GM19397 (cell line): ENCODE results near the gene FBRSL1.

ENCODE experiments used
- ATAC-seq: cut with Tn5 transposase; IDR thresholded peaks from one replicate; pipeline ENCODE4 v1.9.1; 2021; ENCODE audit warnings: mild to moderate bottlenecking, moderate library complexity; ENCODE audit not compliant: unreplicated experiment

The FBRSL1 gene

DNA sequence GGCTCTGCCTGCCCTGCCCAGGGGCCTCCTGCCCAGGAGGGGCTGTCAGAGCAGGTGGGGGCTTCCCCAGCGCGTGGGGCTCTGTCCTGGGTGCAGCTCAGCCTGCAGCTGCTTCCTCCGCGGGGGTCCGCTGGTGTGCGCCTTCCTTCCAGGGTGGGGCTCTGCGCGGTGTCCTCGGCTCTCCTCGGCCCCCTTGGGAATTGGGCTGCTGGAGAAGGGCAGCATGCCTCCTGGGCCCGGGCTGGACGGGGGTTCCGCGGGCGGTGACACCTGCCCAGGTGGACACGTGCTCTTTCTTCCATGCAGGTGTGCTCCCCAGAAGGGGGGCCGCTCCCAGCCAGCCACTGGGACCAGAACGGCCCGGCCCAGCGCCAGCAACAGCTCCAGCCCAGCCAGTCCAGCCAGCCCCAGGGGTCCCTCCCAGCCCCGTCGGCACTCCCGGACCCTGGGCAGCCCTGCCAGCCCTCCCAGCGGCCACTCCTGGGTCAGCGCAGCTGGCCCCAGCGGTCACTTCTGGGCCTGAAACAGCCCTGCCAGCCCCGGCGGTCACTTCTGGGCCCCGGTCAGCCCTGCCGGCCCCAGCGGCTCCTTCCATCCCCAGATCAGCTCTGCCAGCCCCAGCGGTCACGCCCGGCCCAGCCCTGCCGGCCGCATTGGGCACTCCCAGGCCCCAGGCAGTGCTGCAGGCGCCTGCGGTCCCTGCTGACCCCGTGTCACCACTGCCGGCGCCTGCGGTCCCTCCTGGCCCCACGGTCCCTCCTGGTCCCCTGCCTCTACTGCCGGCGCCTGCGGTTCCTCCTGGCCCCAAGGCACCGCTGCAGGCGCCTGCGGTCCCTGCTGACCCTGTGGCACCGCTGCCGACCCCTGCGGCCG, 19.1 kb downstream of the FBRSL1 start:
- no peak for ATAC-seq

DNA sequence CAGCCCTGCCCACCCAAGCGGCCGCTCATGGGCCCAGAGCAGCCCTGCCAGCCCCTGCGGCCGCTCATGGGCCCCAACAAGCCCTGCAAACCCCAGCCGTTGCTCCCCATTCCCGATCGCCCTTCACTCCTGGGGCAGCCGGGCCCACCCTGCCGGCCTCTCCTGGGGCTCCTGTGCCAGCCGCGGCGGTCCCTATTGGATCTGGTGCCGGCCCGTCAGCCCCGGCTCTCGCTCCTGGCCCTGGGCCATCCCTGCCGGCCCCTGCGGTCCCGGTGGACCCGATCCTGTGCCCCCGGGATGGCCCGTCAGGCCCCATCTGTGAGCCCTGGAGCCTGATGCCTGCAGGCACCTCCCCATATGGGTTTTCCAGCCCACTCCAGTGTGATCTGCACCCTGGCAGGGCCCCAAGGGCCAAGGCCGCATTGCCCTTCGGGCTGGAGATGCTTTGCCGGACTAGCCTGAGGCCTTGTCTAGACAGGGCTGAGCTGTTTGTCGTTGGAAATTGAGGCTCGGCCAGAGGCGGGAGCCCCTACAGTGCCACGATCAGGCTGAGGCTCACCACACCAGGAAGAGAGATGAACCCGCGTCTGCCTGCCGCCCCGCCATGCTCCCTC, 20.3 kb downstream of the FBRSL1 start:
- no peak for ATAC-seq

DNA sequence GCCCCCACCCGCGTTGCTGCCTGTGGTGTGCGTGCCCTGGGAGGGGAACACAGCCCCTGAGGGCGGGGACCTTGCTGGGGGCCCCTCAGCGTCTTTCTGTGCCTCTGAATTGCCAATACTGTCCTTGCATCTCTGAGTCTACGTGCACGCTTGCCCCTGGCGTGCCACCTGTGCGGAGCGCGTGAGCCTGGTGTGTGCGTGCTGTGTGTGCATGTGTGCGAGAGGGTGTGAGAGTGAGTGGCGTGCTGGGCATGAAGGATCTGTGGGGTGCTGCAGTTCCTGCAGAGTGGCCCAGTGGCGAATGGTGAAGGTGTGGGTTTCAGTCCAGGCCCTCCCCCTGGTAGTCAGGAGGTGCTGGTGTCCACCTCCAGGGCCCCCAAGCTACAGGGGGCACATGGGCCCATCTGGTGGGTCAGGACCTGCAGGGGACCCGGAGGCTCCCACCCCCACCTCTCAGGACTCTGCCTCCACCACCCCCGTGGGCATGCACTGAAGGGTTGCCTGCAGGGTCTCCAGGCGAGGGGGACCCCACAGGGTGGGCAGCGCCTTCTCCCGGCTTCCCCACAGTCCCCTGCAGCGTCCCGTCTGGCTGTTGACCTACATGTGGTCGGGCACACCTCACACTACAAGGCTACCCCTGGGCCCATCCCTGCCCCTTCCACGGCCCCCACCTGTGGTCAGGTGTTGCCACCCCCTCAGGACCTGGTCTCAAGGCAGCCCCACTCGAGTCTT, 21.0 kb downstream of the FBRSL1 start:
- no peak for ATAC-seq

DNA sequence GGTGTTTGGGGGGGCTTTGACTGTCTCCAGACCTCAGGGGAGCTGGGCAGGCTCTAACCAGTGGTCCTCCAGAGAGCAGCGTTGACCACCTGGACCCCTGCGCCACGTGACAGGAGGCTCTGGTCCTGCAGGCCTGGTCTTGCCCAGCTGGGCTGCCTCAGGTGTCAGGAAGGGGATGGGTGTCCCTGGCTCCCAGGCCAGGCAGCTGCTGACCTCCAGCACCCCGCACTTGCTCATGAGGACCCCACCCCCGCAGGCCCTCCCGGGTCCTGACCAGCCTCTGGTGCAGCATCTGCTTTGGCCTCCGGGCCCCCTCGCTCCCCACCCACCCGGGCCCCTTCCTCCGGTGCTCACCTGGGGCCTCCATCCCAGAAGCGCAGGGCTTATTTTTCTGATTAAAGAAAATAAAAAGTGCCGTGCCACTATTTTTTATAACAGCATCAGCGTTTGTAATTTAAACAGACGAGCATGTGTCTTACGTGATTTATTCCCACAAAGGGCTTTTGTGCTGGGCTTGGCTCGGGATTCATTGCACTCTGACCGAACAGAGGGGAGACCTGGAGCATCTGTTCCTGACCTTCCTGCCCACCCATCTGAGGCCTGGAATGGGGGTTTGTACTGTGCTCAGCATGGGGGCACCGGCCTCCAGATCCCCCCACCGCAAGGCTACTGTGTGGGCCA, 21.7 kb downstream of the FBRSL1 start:
- ATAC-seq = no peak

DNA sequence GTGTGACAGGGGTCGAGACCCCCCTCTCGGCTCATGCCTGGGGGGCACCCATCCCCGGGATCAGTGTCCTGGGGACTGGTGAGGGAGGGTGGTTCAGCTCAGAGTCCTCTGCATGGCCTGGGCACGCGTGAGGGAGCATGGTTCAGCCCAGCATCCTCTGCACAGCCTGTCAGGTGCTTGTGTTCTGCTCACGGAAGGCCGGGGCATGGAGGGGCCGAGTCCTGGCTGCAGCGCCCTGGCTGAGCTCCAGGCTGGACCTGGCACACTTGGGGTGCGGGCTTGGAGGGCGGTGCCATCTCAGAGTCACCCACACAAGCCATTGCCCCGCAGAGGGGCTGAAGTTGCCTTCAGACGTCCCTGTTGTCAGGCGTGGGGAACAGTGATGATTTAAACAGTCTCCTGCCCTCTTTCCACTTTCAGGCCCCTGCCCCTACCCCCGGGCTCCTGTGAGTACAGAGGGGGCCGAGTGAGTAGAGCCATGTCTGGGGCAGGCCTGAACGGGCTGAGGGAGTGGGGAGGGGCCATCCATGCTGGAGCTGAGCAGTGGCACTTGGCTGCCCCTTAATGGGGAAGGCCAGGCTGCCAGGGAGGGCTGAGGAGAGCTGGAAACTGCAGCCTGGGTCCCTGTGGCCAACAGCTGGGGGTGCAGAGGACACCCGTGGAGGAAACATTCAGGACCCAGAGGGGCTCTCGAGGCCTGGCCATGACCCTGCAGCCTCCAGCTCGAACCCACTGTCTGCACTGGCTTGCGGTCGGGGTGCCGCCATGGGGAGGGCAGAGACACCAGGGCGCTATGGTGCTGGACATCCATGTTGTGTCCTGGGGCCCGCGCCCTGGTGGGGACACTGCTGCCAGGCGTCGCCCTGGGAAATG, 22.5 kb downstream of the FBRSL1 start:
- no peak for ATAC-seq

DNA sequence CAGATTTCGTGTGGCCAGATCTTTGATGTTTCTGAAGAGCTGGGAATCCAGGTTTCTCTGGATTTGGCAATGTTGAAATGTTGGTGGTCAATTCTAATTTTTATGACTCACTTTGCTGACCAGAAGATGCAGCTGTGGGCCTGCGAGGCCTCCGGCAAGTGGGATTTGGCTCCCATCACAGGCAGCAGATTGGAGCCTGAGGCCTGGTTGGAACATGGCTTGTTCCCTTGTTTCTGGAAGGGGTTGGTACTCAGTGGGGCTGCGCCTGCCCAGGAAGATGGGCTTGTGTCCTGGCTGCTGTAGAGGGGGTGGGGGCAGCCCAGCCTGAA, 23.1 kb downstream of the FBRSL1 start:
- ATAC-seq = no peak

DNA sequence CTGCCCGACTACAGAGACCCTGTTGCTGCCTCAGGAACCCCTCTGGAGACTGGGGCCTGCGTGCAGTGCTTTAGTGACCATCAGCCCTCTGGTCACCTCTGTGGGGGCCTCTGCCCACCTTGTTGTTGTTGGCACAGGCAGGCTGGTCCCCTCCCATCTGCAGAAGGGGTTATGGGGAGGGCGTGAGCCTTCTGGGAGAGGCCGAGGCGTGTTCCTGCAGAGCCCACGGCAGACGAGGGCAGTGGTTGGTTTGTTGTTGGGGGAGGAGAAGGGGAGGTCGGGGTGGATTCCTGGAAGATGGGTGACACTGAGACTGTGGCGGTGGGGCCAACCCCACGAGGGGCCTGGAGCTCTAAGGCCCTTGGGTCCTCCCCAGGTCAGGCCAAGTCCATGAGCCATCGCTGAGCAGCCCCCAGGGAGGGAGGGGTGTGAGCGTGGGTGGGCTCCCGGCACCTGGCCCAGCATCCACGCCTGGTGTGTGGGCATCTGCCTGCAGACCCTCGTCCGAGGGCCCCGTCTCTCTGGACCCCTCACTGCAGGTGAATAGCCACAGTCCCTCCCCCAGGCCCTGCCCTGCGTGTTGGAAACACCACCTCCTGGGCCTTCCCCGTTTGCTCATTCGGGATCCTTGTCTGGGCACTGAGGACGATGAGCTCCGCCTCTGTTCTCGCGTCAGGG, 23.6 kb downstream of the FBRSL1 start:
- ATAC-seq = no peak

DNA sequence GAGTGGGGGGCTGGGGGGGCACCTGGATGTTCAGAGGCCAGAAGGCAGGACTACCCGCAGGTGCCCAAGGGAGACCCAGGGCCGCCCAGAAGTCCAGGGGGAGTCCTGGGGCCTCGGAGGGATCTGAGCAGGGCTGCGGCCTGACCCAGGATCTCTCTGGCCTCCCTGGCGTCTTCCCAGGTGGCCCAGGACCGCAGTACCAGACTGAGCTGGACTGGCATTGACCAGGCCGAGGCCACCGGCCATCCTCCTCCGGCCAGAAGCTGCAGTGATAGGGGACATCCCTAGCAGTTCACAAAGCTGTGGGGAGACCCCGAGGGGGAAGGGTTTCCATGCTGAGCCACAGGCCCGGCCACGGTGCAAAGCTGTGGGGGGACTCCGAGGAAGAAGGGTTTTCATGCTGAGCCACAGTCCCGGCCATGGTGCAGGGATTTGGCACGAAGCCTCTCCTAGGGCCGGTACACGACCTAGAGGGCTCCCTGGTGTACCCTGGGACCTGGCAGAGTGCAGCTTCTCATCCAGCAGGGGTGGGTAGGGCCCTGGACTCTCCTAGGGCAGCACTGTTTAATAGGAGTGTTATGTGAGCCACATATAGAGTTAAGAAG, 24.4 kb downstream of the FBRSL1 start:
- ATAC-seq = no peak

DNA sequence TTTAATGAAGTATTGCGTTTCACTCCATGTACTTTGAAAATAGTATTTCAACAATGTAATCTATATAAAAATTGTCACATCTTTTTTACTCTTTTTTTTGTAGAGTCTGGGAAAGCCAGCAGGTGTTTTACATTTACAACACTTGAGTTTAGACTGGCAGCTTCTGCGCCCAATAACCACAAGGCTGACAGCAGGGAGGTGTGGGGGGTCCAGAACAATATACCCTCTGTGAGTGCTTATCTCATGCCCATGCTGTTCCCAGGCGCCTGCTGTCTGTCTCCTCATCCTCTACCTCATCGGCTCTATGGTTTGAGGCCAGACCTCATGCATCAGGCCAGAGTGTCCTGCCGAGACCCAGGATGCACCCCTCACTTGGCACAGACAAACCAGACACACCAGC, 24.9 kb downstream of the FBRSL1 start:
- ATAC-seq = no peak

DNA sequence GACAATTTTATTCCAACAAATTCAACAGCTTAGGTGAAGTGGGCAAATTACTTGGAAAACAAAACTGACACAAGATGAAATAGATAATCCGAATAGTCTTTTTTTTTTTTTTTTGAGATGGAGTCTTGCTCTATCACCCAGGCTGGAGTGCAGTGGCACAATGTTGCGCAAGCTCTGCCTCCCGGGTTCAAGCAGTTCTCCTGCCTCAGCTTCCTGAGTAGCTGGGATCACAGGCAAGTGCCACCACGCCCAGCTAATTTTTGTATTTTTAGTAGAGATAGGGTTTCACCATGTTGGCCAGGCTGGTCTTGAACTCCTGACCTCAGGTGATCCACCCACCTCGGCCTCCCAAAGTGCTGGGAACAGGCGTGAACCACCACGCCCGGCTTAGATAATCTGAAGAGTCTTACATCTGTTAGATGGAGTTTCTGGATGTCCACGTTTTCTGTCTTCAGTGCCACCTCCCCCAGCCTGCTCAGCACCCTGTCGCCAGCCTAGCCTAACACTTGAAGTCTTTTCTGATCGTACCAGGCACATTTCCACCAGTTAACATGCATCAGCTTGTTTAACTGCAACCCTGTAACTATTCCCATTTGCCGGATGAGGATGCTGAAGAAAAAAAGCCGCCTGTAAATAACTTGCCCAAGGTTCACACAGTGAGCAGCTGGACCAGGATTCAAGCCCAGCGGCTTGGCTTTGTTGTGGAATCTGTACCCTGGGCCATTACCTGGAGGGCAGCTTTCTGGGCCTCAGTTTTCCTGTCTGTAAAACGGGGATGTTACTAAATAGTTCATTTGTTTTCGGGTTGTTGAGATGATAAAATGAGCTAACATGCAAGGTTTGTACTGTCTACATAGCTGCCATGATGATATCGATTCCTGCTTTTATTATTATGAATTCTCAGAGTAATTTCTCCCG, 26.4 kb downstream of the FBRSL1 start:
- ATAC-seq = no peak

DNA sequence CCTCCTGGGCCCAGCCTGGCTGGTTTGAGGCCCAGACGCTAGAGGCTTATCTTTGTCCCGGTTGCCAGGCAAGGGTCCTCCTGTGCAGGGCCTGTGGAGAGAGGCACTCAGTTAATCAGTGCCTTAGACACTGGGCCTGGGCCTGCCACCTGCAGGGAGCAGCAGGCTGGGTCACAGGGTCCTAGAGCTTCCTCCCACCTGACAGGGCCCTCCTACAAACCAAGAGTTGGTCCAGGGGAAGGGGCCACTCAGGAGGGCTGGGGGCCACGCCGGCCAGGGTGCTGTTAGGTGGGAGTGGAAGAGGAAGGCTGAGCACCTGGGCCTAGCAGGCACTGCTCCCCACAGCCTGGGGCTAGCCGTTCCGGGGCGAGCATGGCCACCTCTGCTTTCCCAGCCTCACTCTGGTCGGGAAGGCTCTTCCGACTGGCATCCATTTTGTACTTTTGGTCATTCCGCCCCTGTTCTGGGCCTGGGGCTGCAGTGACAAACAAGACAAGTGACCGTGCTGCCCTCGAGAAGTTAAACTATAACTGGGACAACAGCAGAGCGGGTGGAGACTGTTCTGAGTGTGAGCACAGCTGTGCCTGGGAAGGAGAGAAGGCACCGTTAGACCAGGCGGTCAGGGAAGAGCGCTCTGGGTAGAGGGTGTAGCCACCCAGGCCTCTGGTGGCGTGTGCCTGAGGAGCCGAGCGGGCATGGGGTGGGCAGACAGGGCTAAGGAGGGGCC, 27.2 kb downstream of the FBRSL1 start:
- no peak for ATAC-seq

DNA sequence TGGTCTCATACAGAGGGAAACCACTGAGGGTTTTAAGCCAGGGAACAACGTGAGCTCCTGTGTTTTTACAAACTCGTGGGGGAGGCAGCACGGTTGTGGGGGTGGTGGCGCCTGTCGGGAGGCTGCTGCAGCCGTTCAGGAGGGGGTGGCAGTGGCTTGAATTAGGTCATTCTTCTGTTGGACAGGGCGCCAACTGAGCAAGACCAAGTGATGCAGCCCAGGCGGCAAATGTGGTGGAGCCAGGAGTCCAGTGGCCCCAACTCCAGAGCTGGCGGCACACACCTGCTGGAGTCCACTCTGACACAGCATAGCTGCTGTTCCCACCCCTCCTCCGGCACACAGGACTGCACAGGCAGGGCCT, 27.8 kb downstream of the FBRSL1 start:
- no peak for ATAC-seq

DNA sequence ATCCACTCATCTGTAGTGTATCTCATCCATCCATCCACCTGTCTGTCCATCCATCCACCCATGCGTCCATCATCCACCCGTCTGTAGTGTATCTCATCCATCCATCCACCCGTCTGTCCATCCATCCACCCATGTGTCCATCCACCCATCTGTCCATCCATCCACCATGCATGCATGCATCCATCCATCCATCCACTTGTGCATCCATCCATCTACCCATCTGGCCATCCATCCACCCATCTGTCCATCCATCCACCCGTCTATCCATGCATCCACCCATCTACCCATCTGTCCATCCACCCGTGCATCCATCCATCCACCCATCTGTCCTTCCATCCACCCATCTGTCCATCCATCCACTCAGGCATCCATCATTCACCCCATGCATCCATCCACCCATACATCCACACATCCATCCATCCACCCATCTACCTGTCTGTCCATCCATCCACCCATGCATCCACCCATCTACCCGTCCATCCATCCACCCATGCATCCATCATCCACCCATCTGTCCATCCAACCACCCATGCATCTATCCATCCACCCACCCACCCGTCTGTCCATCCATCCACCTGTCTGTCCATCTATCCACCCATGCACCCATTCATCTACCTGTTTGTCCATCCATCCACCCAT, 28.5 kb downstream of the FBRSL1 start:
- no peak for ATAC-seq

DNA sequence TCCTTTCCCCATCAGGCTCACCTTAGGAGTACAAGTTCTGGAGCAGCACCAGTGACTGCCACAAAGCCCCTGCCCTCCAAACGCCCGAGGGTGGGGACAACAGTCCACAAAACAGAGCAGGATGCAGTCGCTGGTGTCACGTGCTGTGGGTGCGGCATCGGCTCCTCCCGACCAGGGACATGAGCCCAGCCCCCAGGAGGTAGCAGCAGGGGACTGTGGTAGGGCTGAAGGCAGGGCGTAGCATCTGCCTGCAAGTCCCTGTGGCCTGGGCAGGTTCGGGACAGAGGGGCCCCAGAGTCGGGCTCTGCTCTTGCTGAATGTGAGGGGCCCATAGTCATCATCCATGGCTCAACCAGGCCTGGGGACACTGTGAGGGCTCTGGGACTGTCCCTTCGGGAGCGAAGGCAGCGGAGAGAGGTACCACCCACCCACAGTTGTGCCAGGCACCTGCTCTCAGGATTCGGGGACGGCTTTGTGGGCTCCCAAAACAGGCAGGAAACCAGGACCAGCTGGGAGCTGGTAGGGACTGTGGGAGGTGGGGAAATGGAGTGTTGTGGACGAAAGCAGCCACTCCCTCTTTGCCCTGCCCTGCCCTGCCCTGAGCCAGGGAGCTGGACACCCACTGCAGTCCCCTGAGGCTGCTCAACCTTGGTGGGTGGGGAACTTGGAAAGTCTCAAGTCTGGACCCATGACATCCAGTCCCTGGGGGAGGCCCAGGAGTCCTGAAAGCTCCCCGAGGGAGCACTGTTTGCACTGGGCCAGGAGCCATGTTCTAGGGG, 30.7 kb downstream of the FBRSL1 start:
- no peak for ATAC-seq

DNA sequence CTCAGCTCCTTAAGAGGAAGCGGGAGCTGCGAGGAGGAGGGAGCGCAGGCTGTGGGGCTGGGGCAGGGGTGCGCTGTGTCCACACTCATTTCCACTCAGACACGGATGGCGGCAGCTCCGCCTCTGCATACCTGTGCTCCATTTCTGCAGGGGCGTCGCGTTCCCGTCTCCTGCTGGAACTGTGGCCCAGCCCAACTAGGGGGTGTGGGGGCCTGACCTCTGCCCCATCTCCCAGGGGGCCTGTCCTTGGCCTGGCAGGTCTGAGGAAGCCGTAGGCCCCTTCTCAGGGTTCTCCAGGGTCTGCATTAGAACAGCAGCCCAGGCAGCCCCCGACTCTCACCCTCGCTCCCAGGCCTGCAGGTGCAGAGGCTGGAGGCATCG, 31.2 kb downstream of the FBRSL1 start:
- ATAC-seq = no peak

DNA sequence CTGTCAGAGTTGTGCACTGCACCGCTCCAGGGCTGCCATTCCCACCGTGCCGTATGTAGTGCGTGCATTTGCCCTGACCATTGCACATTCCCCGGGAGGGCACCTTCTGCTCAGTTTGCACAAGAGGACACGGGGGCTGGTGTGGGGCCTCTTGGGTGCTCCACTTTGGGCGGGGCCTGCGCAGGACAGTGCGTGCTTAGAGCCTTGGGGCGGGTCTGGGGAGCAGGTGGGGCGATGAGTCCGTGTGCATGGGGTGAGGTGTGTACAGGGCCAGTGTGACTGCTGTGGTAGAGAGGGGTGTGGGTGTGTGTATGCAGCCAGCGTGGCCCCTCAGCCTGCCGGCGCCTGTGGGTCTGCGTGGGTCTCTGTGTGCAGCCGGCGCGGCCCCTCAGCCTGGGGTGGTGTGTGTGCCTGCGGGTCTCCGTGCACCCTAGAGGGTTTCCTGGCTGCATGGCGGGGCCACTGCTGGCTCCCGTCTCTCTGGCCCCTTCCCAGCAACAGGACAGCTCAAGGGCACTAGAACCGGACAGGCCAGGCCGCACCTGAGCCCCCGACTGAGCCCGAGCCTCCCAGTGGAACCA, 31.9 kb downstream of the FBRSL1 start:
- no peak for ATAC-seq
